ENCODE measurements around the gene CCDC186.

GRCh38 chr10:114140036-114140435 is 34.0 kb downstream of the CCDC186 start:
- TF ChIP-seq, protein P1, sequence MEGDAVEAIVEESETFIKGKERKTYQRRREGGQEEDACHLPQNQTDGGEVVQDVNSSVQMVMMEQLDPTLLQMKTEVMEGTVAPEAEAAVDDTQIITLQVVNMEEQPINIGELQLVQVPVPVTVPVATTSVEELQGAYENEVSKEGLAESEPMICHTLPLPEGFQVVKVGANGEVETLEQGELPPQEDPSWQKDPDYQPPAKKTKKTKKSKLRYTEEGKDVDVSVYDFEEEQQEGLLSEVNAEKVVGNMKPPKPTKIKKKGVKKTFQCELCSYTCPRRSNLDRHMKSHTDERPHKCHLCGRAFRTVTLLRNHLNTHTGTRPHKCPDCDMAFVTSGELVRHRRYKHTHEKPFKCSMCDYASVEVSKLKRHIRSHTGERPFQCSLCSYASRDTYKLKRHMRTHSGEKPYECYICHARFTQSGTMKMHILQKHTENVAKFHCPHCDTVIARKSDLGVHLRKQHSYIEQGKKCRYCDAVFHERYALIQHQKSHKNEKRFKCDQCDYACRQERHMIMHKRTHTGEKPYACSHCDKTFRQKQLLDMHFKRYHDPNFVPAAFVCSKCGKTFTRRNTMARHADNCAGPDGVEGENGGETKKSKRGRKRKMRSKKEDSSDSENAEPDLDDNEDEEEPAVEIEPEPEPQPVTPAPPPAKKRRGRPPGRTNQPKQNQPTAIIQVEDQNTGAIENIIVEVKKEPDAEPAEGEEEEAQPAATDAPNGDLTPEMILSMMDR (IDR thresholded peaks at IDR 0.05 in 8 of 11, conservative IDR thresholded peaks at IDR 0.05 in 3 of 11) = no peak
- TF ChIP-seq POLR2A (IDR thresholded peaks at IDR 0.05) = no peak
